GM19452 (cell line): ENCODE measurements around the gene VSTM5.

Experiments used
- ATAC-seq: cut with Tn5 transposase; IDR thresholded peaks from one replicate; pipeline ENCODE4 v1.9.1; 2021; ENCODE audit not compliant: unreplicated experiment

VSTM5 gene

DNA sequence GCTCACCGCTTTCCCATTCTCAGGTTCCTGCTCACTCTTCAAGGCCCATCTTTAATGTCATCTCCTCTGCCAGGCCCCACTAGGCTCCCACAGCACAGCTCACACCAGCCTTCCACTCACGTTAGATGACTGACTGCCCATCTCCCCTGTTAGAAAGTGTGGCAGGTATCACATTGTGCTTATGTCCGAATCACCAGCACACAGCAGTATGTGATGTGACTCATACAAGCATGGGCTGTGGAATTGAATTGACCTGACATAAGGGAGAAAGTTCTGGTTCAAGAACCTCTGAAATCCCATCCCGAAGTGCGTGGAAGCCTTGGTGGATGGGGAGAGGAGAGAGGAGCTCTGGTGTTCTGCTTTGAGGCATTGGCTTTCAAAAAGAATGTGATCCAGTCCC is 6.5 kb downstream of the VSTM5 start:
- no peak for ATAC-seq

DNA sequence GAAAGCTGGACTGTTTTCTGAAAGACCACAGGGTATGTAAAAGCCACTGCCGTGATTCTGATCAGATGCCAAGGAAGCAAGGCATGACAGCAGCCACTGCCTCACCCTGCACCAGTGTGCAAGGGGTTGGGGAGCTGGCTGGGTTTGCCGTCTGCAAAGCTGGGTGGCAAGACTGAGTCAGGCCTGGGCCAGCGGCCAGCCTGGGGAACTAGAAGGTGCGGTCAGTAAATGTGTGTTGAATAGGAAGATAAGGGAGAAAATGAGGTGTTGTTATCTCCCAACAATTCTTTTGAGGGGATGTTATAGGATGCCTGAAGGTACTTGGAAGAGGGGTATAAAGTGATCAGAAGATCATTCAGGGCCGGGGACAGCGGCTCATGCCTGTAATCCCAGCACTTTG is 8.0 kb downstream of the VSTM5 start:
- ATAC-seq, result no peak

GRCh38 chr11:93842034-93842433 is 8.4 kb downstream of the VSTM5 start:
- ATAC-seq, result no peak

DNA sequence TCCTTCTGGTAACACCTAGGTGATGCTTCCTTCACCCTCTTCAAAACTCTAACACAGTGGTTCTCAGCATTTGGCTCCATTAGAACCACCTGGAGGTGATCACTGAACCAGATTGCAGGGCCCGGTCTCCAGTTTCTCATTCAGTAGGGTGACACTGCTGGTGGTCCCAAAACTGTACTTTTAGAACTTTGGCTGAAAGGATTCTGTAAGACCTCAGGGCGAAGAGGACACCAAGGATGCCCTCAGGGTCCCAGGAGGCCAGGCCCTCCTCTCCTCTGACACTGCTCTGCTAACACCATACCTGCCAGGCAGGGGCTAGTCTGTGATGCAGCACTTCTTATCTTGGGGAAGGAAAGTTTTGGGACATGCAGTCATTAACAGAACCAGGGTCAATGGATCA is 9.0 kb downstream of the VSTM5 start:
- no peak for ATAC-seq

GRCh38 chr11:93840981-93841380 is 9.4 kb downstream of the VSTM5 start:
- no peak for ATAC-seq

DNA sequence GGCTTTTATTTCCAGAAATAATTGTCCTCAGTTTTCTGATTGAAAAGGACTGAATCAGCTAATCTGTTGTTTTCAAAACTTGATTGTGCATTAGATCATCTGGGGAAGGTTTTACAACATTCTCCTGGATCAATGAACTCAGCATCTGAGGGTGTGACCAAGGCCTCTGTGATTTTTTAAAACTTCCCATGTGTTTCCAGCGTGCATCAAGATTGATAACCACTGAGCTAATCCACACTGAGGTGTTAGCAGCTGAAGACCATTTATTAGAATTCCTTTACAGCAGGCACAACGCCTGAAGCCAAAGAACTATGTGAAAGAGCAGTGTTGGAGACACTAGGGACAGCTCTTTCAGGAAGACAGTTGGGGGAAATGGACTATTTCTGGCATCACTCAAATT is 10.2 kb downstream of the VSTM5 start:
- no peak for ATAC-seq

GRCh38 chr11:93838967-93839366 is 11.5 kb downstream of the VSTM5 start:
- no peak for ATAC-seq

GRCh38 chr11:93832780-93833179 is 17.6 kb downstream of the VSTM5 start:
- no peak for ATAC-seq

GRCh38 chr11:93831343-93832127 is 18.9 kb downstream of the VSTM5 start:
- no peak for ATAC-seq

GRCh38 chr11:93829598-93829997 is 20.8 kb downstream of the VSTM5 start:
- no peak for ATAC-seq

DNA sequence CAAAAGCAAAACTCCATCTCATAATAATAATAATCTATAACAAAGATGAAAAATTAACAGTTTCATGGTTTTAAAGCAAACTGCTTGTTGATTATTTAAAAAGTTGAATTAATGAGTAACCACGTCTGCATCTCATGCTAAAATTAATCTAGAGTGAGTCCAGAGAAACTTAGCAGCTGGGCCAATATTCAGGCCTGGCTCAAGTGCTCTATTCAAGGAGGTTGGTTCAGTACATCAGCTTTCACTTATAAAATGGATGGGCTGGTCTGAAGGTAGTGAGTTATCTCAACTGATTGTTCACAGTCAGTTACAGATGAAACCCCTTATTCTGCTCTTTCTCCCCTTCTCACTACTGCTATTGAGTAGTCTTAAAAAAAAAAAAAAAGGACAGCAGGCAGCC is 23.1 kb downstream of the VSTM5 start:
- ATAC-seq, result no peak

GRCh38 chr11:93823210-93823609 is 27.2 kb downstream of the VSTM5 start:
- ATAC-seq, result no peak

- ATAC-seq, result no peak
Observed at GRCh38 chr11:93822359-93822758, 28.1 kb downstream of the VSTM5 start.

DNA sequence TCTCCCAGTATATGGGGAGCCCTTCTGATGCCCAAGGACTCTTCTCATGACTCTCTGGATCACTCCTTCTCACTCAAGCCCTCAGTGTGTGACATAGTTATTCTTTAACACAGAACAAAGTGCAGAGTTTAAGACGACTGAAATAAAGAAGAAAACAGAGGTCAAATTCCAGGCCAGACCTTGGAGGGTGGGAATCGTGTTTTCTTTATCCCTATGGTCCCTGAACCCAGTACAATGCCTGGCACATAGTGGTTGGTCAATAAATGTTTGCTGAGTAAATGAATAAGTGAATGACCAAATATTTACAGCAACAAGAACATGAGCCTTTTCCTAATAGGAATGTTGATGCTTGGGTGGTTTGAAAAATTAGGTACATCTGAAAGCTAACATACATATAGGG is 28.8 kb downstream of the VSTM5 start:
- no peak for ATAC-seq

GRCh38 chr11:93820847-93821246 is 29.6 kb downstream of the VSTM5 start:
- no peak for ATAC-seq

DNA sequence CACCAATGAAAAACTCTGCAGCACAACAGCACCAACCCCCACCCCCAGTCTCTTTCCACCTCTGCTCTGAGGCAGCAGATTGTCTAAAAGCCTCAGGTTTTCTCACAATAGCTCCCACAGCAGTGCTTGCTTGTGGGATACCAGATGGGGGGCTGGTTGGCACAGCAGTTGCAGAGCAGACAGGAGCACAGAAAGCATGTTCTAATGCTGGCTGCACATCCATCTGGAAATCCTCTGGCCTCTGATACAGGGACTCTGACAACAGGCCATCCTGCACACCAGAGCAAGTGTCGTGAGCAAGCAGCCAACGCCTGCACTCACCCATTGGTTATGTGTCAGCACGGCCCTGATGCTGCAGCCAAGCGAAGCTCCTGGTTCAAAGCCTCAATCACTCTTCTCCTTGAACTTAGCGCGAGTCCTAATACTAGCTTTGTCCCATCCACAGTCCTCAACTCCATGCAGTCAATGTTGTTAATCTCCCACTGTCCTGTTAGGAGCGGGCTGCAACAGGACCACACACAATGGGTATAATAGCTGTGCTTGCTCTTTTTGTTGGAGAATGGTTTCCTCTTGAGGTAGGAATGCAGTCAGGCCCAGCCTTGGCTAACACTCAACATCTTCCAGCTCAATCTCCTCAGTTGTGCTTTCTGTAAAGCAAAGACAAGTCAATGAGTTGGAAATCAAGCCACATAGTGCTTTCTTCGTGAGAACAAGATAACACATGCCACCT is 30.3 kb downstream of the VSTM5 start:
- no peak for ATAC-seq

- no peak for ATAC-seq
Observed at GRCh38 chr11:93817426-93818348, 32.7 kb downstream of the VSTM5 start.

DNA sequence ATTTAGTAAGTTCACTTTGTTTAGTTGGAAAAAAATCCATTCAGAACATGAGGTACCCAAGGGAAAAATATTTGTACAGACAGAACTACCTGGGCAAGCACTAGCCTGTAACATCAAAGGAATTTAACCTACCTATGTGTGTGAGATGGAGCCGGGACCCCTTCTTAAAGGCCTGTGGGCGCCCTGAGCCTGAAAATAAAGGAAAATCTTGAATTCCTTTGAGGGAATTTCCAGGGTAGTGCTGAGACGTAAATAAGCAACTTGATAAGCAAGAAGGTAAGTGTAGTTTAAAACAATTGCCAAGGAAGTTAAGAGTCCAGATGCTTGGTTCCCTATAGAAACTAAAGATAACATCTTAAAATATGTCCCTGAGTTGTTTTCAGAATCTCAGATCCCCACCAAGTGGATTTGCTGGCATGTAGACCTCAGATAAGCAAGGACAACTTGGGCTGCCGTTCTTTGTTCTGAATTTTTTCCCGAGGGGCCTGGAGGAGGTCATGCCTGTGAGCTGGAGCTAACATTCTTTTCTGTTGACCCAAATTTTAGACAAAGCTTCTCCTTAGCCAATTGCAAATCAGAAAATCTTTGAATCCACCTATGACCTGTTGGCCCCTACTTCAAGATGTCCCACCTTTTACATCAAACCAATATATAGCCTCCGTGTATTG is 35.3 kb downstream of the VSTM5 start:
- ATAC-seq, result no peak

DNA sequence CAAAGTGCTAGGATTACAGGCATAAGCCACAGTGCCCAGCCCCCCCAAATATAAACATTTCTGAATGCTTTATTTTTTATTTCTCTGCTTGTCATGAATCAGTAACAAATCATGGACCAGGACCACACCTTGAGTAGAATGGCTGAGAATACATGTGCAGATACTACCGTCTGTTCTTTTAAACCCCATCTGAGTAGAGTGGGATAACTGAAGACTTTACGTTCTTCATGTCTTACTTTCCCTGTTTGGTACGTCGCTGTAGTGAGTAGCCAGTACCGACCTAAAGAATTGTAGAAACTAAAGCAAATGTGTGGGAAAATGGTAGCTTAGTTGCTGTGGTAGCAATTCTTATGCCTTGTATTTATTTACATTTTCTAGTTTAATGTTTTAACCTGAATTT is 36.4 kb downstream of the VSTM5 start:
- ATAC-seq, result no peak

DNA sequence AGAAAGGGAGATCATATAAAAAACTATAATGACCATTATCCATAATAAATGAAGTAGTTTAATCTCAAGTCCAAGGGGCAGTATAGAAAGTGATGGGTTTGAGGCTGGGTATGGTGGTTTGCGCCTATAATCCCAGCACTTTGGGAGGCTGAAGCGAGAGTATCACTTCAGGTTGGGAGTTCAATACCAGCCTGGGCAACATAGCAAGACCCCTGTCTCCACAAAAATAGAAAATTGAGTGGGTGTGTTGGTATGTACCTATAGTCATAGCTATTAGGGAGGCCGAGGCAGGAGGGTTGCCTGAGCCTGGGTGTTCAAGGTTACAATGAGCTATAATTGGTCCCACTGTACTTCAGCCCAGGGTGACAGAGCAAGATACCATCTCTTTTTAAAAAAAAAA is 42.4 kb downstream of the VSTM5 start:
- no peak for ATAC-seq

- no peak for ATAC-seq
Observed at GRCh38 chr11:93804879-93805278, 45.5 kb downstream of the VSTM5 start.
